ENCODE data around the gene LRG1.

GRCh38 chr19:4570402-4570801 lies 30.6 kb upstream of the LRG1 start:
- no peak for TF ChIP-seq SIN3A (IDR thresholded peaks at IDR 0.05; ENCODE audit: borderline replicate concordance, low read depth, low read length)
- no peak for TF ChIP-seq E2F1 (CRISPR knock-in tag; IDR thresholded peaks at IDR 0.05)
